ENCODE measurements around the gene RANBP17.
"Not testable (repeated sequence)": the region's sequence is repeated elsewhere in the genome, so short reads cannot be mapped to it uniquely, and the experiment has no call there.

Gene RANBP17

DNA sequence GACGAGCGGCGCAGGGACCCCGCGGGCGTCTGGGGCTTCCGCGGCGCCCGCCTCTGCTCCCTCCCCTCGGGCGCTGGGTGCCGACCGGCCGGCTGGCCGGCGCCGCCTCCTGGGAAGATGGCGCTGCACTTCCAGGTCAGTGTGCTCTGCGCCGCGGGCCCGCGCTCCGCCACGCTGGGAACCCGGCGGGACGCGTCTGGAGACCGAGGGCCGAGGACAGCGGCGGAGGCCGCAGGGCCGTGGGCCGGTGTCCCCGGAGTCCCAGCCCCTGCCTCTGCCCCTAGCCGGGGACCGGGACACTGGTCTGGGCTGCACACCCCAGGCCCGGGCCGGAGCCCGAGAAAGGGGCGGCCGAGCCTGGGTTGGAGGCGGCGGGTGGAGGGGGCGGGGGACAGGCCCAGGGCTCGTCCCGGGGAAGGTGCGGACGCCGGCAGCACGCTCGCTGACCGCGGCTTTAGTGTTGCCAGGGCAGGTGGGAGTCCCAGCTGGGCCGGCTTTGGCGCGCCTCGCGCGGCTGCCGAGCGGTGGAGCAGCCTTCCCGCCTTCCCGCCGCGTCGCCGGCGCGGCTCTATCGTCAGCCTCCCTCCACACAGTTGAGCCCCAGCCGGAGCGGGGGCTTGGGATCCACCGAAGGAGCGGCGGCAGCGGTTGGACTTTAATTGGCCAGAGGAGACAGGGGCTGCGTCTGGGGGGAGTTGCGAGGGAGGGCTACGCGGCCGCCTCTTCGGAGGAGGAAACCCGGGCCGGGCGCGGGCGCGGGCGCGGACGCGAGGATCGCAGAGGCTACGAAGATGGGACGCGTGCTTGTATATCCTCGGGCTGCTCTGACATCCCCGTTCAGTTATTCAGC, at the start of gene RANBP17:
RANBP17 (plus strand) TSS at position 102 of the 850 bp plus-strand sequence.
- peak; percentile 14 for DNase-seq (ENCODE audit: low spot score)

DNA sequence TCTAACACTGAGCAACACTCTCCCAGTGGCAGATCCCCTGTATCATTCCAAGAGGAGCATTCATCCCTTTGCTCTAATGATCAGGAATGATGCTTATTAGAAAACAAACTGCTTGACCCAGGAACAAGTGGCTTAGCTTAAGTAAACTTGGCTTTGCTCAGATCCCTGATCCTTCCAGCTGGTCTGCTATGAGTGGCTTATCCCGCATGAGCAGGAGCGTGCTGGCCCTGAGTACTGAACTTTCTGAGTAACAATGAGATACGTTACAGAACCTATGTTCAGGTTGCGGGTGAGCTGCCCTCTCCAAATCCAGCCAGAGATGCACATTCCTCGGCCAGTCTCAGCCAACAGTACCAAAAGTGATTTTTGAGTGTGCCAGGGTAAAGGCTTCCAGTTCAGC, 48.6 kb upstream of the RANBP17 start:
- no peak for DNase-seq (ENCODE audit: low spot score)

DNA sequence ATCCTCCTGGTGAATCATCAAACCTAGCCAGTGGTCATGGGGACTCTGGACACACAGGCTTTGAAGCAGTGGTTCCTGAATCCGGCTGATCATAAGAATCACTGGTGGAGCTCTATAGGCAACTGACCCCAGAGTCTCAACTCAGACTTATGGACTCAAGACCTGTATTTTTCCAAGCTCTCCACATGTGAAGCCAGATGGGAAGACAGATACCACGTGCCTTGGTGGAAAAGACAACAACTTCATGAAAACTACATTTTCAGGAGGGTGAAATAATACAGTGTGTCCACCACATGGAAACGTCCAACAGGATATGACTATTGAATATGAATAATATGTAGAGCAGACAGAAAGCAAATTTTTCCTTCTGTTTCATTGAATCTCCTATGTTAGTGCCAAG, 44.6 kb upstream of the RANBP17 start:
- no peak for DNase-seq (ENCODE audit: low spot score)

DNA sequence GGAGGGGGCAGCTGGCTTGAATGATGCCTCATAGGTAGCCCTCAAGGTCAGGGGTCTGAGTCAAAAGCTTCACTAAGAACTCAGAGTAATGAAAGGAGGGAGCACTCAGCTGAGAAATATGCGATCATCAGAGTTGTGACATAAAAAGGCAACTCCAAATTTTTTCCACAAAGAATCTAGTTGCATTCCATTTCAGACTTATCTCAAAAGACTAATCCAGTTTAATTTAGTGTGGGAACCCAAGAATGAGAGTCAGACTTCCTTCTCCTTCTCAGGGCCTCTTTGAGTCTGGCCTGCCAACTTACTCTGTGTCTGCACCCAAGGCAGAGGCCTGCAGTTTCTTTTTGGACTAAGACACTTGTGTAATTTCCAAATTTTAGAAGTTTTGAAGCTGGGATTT, 43.6 kb upstream of the RANBP17 start:
- DNase-seq (ENCODE audit: low spot score), result no peak

DNA sequence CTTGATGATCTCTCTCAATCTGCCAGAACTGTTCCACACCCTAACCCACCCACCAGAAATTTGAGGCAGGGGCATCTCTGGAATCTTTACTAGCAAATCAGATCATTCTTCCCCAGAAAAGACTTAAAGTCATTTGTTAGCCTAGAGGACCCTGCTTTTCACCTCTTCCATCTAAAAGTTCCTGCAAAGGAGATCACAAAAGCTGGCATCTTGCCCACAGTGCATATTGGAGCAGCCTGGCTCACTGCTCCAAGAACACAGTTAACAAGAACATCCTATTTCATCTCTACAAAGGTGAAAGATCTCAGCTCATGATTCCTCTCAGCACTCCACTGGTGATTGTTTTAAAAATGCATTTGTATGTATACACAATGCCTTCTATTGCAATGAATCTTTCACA, 42.0 kb upstream of the RANBP17 start:
- peak; percentile 9 for DNase-seq (ENCODE audit: low spot score)

DNA sequence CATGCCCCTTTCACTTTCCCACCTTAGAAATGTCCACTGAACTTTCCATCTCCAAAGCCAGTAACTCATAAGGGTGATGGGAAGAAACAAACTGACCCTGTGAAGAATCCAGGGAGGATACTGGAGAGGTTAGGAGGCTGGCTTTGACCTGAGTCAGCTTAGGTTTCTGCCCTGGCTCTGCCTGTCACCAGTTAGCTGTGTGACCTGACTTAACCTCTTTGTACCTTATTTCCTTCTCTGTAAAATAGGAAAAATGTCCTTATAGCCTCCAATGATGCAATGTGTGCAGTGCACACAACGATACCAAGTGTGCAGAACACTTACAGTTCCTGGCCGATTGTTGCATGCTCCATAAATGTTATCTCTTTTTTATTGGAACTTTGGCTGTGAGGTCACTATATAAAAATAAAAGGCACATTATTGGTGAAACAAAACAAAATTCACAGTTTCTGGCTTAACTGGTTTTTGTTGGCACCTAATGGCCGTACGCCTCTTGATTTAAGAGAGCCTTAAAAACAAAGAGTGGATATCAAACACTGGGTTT, 40.5 kb upstream of the RANBP17 start:
- no peak for DNase-seq (ENCODE audit: low spot score)

DNA sequence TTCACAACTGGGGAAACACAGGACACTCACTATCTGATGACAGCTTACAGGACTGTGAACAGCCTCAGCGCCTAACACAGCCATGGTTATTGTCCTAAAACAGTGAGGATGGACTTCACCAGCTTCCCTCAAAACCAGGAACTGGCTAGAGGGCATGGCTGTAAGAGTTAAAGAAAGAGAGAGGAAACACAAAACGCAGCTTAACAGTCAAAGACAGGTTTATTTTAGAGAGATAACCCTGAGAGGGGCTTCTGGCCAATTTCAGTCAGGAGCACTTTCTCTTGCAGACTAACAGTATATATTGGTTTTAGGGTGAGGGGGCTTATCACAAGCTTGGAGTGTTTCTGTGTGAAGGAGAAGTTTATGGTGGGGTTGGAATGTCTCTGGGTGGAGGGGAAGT, 35.7 kb upstream of the RANBP17 start:
- no peak for DNase-seq (ENCODE audit: low spot score)

DNA sequence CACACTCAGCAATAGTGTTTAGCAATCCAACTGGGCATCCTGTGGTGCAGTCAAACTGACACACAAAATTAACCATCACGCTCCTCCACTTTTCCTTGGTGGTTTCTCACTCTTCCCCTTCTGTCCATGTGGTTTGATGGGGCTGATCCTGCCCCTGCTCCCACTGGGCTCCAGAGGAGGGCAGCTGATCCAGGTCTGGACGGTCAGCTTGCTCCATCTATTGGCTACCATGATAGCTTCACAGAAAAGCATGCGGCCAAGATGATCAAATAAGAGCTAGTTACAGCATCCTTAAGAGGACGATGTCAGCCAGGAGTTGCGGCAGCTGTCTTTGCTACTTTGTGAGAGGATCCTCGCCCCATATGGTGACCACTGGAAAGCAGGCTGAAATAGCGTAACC, 29.6 kb upstream of the RANBP17 start:
- no peak for DNase-seq (ENCODE audit: low spot score)

DNA sequence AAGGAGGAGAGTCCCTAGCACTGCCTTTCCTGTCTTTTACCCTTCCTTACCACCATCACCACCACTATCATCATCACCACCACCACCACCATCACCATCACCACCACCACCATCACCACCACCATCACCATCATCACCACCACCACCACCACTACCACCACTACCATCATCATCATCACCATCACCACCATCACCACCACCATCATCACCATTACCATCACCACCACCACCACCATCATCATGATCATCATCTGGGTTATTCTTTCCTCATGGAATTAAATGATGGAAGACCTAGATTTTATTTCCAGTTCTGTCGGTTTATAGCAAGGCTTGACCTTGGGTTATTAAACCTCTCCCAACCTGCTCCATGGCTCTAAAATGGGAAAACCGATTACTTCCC, 27.8 kb upstream of the RANBP17 start:
- DNase-seq (ENCODE audit: low spot score), result not testable (repeated sequence)

DNA sequence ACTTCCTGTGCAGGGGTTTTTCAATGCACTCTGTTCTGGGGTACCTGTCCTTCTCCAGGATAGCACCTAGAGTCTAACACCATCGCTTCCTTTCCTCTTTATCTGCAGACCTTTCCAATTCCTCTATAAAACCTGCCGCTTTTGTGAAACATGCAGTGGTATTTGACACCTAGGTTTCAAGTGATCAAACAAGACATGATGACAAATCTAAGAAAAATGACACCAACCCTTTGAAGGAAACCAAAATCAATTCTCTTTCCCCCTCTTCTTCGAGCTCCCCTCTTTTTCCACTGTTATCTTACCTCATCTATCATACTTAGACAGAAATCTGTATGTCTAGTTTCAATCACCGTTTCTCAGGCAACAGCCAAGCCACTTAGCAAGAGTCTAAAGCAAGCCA, 25.6 kb upstream of the RANBP17 start:
- no peak for DNase-seq (ENCODE audit: low spot score)

DNA sequence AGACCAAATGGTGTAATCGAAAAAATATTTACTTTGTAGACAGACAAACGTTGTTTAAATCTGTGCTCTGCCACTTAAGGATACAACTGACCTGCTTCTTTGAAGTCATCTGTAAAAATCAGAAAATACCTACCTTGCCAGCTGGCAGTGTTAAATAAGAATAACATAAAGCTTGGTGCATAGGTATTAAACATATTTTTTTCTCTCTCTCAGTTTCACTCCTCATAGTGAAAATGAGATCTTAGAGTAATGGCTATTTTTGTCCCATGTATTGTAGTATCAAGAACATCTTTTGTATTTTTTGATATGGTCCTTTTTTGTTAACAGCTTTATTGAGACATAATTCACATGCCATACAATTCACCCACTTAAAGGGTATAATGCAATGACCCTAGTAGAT, 17.9 kb upstream of the RANBP17 start:
- DNase-seq (ENCODE audit: low spot score), result no peak

DNA sequence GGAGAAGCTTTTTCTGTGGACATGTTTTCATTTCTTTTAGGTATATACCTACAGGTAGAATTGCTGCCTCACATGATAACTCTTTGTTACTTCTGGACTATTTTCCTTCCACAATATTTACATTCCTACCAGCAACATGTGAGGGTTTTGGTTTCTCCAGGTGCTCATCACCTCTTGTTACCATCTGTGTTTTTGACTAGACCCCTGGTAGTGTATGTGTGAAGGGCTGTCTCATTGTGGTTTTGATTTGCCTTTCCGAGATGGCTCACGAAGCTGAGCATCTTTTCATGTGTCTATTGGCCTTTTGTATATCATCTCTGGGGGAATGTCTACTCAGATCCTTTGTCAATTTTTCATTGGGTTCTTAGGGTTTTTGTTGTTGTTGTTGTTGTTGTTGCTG, 17.2 kb upstream of the RANBP17 start:
- DNase-seq (ENCODE audit: low spot score), result no peak

DNA sequence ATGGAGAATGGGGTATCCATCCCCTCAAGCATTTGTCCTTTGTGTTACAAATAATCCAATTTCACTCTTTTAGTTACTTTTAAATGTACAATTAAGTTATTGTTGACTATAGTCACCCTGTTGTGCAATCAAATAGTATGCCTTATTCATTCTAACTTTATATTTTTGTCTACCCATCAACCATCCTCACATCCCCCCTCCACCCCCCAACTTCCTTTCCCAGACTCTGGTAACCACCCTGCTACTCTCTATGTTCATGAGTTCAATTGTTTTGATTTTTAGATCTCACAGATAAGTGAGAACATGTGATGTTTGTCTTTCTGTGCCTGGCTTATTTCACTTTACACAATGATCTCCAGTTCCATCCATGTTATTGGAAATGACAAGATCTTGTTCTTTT, 15.4 kb upstream of the RANBP17 start:
- no peak for DNase-seq (ENCODE audit: low spot score)

DNA sequence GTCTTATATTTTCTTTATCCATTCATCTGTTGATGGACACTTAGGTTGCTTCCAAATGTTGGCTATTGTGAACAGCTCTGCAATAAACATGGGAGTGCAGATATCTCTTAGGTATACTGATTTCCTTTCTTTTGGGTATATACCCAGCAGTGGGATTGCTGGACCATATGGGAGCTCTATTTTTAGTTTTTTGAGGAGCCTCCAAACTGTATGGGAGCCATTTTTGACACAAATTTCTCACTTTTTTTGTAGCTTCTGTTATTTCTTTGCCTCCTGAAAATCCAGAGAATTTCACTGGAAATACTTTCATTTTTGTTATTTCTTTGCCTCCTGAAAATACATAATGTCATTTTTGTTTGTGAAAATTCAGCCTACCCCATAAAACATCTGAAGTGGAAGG, 15.0 kb upstream of the RANBP17 start:
- no peak for DNase-seq (ENCODE audit: low spot score)

DNA sequence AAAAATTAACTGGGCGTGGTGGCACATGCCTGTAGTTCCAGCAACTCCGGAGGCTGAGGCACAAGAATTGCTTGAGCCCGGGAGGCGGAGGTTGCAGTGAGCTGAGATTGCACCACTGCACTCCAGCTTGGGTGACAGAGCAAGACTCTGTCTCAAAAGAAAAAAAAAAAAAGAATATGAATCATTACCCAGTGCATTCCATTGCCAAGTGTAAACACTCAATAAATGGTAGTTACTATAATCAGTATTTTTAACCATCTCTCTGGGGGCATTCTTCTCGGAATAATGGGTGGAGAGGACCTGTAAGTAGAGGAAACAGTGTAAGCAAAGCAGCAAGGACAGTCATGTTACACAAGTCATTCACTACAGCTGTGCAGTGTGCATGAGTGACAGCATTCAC, 13.8 kb upstream of the RANBP17 start:
- DNase-seq (ENCODE audit: low spot score), result no peak

DNA sequence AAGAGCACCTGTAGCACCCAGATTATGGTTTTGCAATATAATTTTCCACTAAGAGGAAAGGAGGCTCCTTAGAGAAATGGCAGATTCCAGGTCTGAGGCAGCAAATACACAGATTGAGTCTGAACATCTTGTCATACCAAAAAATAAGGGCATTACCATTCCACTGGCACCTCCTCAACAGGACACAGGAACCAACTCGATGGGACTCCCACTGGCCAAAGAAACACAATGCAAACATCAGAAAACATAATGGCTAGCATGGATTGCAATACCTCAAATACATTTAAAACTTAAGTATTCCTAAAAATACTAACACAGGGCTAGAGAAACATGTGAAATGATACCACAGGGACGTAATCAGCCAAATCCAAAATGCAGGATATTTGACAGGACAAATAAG, 12.4 kb upstream of the RANBP17 start:
- DNase-seq (ENCODE audit: low spot score), result no peak

DNA sequence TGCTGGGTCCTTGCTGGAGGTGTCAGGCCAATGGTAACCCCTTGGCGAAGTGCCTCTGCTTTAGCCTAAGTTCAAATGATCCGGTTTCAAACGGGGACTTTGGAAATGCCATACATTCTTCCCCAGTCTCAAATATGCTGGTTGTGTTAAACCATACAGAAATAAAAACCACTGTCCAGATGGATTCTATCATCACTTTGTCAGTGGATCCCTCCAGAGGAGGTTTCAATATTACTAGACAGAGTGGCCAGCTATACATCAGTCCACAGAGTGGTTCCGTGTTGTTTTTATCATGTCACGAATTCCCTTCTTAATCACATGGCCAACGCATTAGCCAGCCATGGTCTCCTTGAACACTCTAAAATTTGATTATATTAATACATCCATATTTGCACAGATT, 7.3 kb upstream of the RANBP17 start:
- no peak for DNase-seq (ENCODE audit: low spot score)

DNA sequence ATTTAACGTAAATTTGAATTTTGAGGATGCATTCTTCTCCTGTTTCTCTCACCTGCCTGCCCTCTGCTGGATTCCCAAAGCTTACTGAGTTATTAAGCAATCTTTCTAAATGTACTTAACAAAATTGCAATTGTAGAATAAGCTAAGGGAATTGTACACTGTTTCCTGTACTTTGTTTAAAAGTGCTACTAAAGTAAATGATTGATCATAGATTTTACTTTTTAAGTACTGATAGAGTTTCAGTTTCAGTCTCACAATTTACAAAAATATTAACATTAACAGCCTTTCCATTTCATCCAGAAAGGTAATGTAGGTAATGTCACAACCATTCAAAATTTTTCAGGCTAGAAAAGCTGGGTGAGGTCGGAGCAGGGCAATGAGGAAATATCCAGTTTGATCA, 4.8 kb upstream of the RANBP17 start:
- no peak for DNase-seq (ENCODE audit: low spot score)

DNA sequence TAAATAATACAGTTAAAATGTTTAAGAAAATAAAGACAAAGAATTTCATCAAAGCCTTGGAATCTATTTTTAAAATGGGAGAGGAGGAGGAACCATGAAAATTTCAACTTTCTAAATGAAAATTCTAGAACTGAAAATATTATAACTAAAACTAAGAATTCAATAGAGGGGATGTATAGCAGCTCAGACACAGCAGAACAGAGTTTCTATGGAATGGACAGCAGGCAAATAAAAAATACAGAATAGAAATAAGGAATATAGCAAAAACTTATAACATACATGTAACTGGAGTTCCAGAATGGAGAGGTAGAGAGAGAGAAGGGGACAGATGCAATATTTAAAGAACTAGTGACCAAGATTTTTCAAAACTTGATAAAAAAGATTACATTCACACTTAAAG, 1.4 kb upstream of the RANBP17 start:
- DNase-seq (ENCODE audit: low spot score), result no peak

DNA sequence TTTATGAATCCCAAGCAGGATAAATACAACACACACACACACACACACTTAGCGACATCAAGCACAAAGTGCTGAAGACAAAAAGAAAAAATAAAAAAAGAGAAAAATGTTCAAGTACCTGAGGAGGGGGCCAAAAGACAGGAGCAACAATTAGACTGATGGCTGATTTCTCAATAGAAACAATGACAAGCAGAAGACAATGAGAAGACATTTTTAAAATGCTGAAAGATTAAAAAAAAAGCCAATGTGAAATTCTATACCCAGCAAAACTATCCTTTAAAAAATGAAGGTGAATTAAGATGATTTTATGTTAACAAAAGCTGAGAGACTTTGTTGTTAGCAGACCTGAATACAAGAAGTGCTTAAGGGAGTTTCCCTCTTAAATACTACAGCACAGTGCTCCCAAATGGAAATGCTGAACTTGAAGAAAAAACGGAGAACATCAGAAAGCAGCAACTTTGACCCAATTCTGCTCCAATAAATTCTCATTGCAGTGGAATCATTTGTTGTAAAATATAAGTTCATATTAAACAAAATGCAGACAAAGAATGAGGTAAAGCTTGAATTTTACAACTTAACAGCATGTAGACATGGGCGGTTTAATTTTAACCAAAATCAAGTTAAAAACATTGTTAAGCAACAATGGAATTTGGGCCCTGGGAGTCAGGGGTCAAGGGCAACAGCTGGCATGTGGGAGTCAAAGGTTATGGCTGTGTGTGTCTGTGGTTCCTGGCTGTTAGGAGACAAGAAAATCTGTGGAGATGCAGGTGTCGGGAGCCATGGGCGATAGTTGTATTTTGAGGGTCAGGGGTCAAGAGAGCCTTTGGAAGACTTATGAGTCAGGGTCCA, 776 bp upstream of the RANBP17 start:
- DNase-seq (ENCODE audit: low spot score), result no peak

DNA sequence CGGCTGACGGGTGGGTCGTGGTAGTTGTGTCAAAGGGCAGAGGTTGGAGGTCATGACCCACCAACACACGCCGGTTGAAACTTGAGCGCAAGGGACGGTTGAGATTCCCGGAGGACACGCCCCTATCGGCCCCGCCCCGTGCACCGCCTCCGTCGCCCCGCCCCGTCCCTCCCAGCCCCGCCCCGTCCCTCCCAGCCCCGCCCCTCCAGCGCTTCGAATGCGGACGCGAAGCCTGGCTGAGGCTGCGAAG, 226 bp upstream of the RANBP17 start:
- DNase-seq (ENCODE audit: low spot score), result no peak

DNA sequence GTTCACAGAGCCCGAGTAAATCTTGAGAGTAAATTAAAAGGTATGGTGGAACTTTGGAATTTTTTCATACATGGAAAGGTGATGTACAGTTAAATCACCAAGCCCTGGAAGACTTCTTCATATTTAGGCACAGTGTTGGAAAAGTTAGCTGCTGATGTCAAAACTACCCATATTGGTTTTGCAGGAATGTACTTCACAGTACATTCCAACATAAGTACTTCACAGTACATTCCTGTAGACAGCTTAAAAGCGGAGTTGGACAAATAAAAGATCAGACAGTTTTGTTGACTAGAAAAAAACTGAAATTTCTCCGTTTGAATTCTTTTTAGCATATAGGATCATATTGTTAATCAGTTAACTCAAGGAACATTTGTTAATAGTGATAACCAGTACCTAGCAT, 1.8 kb downstream of the RANBP17 start:
- DNase-seq (ENCODE audit: low spot score), result no peak

DNA sequence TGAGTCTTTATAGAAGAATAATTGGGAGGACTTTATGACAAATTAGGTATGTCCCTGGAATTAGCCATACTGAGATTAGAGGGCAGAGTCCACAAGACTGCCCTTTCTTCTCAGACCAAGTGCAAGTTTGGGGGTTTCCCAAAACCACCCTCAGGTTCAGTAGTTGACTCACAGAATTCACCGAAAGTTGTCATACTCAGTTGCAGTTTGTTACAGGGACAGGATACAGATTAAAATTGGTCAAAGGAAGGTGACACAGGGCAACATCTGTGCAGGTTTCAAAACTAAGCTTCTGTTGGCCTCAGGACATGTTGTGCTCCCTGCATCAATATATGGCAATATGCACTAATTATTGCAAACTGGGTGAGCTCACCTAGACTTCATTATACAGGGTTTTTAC, 3.8 kb downstream of the RANBP17 start:
- DNase-seq (ENCODE audit: low spot score), result no peak

Measured in pons (tissue), 1 donor.